B cell (primary cell): ENCODE data around the gene KRTAP9-8. TPM values are rescaled to one million over a fixed set of nuclear protein-coding genes. Genes with fewer than 3 reads are reported as not detected.
"Not testable (repeated sequence)": the region's sequence is repeated elsewhere in the genome, so short reads cannot be mapped to it uniquely, and the experiment has no call there.

Experiments used
- ATAC-seq: fragments of 200-7000 bp; cut with Tn5 transposase; one replicate; pipeline ENCODE4 v1.10.0; 2021; ENCODE audit warnings: low read depth, mild to moderate bottlenecking, moderate number of reproducible peaks, moderate library complexity
- CTCF ChIA-PET: fragments of 350-600 bp; sonication (Branson Sonifier 250); formaldehyde crosslinking; loops from one replicate; lab custom pipeline; 2021; ENCODE audit warnings: antibody characterized with exemption, inconsistent platforms; lab: Charles Lee
- POLR2A ChIA-PET: fragments of 350-600 bp; sonication (Branson Sonifier 250); formaldehyde crosslinking; loops from one replicate; lab custom pipeline; 2021; ENCODE audit warnings: antibody characterized with exemption; lab: Charles Lee
- DNase-seq: peaks from one replicate; pipeline ENCODE4 v3.0.0; 2013
- H2AFZ ChIP-seq: 2 replicates; pipeline ENCODE4 v1.6.1; 2012; ENCODE audit warnings: mild to moderate bottlenecking, low read depth, low read length; ENCODE audit not compliant: insufficient read depth, poor library complexity, severe bottlenecking
- H3K27ac ChIP-seq, 2 donors: 1 replicate in 1 of 2; 2 replicates in 1 of 2; pipeline ENCODE4 v1.5.1; 2012 to 2013; ENCODE audit warnings: low read length in 2 of 2, mild to moderate bottlenecking in 2 of 2, moderate library complexity in 1 of 2
- H3K27me3 ChIP-seq, 4 experiments: fragments of 200-600 bp in 1 of 4; sonication (generic) in 1 of 4; replicated peaks in 1 of 4; 1 replicate in 2 of 4; 2 replicates in 2 of 4; pipeline versions ENCODE4 v1.6.1 to v1.7.0; 2013 to 2016; ENCODE audit warnings: low read length in 3 of 4, mild to moderate bottlenecking in 2 of 4, mixed read lengths in 1 of 4, moderate library complexity in 1 of 4; ENCODE audit not compliant: insufficient read depth in 4 of 4, control insufficient read depth in 3 of 4; ENCODE audit errors: control extremely low read depth in 1 of 4
- H3K36me3 ChIP-seq, 2 experiments: replicated peaks in 1 of 2; 1 replicate in 1 of 2; 2 replicates in 1 of 2; pipeline versions ENCODE4 v1.6.1 to v1.7.1; 2013; ENCODE audit warnings: low read length in 1 of 2; ENCODE audit not compliant: insufficient read depth in 2 of 2, control insufficient read depth in 1 of 2; ENCODE audit errors: control extremely low read depth in 1 of 2, extremely low read depth in 1 of 2
- H3K4me1 ChIP-seq, 2 donors: fragments of 200-600 bp in 1 of 2; sonication (generic) in 1 of 2; 1 replicate in 1 of 2; 2 replicates in 1 of 2; pipeline versions ENCODE4 v1.5.1 to v1.6.1; 2013 to 2017; ENCODE audit warnings: low read length in 2 of 2; ENCODE audit not compliant: control insufficient read depth in 2 of 2, insufficient read depth in 2 of 2
- H3K4me2 ChIP-seq: replicated peaks from 2 replicates; pipeline ENCODE3; 2012; ENCODE audit warnings: mild to moderate bottlenecking, low read depth, low read length; ENCODE audit not compliant: poor library complexity, severe bottlenecking
- H3K4me3 ChIP-seq, 5 experiments: fragments of 200-600 bp in 1 of 5; sonication (generic) in 1 of 5; 1 replicate in 3 of 5; 2 replicates in 2 of 5; pipeline versions ENCODE4 v1.5.1 to v1.7.0; 2011 to 2016; ENCODE audit warnings: low read length in 4 of 5, mild to moderate bottlenecking in 4 of 5, low read depth in 2 of 5, control low read depth in 1 of 5, moderate library complexity in 1 of 5; ENCODE audit not compliant: insufficient read depth in 1 of 5; ENCODE audit errors: control extremely low read depth in 1 of 5, extremely low read depth in 1 of 5
- H3K79me2 ChIP-seq: fragments of 200-600 bp; sonication (generic); one replicate; pipeline ENCODE4 v1.6.0; 2016; ENCODE audit warnings: low read length; ENCODE audit not compliant: control insufficient read depth, insufficient read depth
- H3K9ac ChIP-seq: fragments of 200-600 bp; sonication (generic); 2 replicates; pipeline ENCODE4 v1.6.1; 2017; ENCODE audit warnings: mild to moderate bottlenecking, low read length, moderate library complexity
- H3K9me3 ChIP-seq, 3 donors: one replicate each; pipeline versions ENCODE4 v1.6.1 to v1.7.1; 2013; ENCODE audit warnings: low read length in 2 of 3; ENCODE audit not compliant: control insufficient read depth in 2 of 3, insufficient read depth in 1 of 3; ENCODE audit errors: control extremely low read depth in 1 of 3
- H4K20me1 ChIP-seq: 2 replicates; pipeline ENCODE4 v1.6.0; 2012; ENCODE audit warnings: mild to moderate bottlenecking, low read length; ENCODE audit not compliant: insufficient read depth, control insufficient read depth, poor library complexity, severe bottlenecking
- H3K27ac Mint-ChIP-seq: one replicate; pipeline ENCODE4 v1.8.0; 2021; ENCODE audit warnings: mixed read lengths
- H3K27me3 Mint-ChIP-seq: one replicate; pipeline ENCODE4 v1.8.0; 2021; ENCODE audit warnings: mixed read lengths
- H3K4me1 Mint-ChIP-seq: one replicate; pipeline ENCODE4 v1.8.0; 2021; ENCODE audit warnings: mixed read lengths
- H3K4me3 Mint-ChIP-seq: one replicate; pipeline ENCODE4 v1.8.0; 2021; ENCODE audit warnings: mixed read lengths
- H3K9me3 Mint-ChIP-seq: one replicate; pipeline ENCODE4 v1.8.0; 2022; ENCODE audit warnings: mixed read lengths; ENCODE audit not compliant: insufficient read depth
- CTCF ChIP-seq: fragments of 200-600 bp; IDR thresholded peaks from one replicate; pipeline ENCODE4 v1.8.0; 2022; ENCODE audit warnings: antibody characterized with exemption, mild to moderate bottlenecking
- EZH2 ChIP-seq: IDR thresholded peaks from 2 replicates; pipeline ENCODE4 v1.6.1; 2012; ENCODE audit warnings: borderline replicate concordance, low read depth, mild to moderate bottlenecking, moderate library complexity, low read length; ENCODE audit not compliant: insufficient read depth, poor library complexity, severe bottlenecking
- WGBS: methylation state at CpG from one replicate; pipeline ENCODE4 v1.1.5; 2013; ENCODE audit warnings: missing lambda C conversion rate; ENCODE audit not compliant: insufficient coverage; 5-methylcytosine and 5-hydroxymethylcytosine counted together
- intact Hi-C: fragments of 100-400 bp; cut with micrococcal nuclease; formaldehyde crosslinking; loops from one replicate; pipeline ENCODE4 v1.10.0; 2022
- polyA plus RNA-seq: library from polyadenylated mRNA; depleted of rRNA; stranded (reverse); fragments of >200 nt; gene quantifications from 2 replicates; pipeline ENCODE4 v1.2.3, GENCODE V29; 2012
- total RNA-seq, 2 donors: library from RNA; stranded (reverse); fragments of 120-200 nt in 1 of 2; gene quantifications; 1 replicate in 1 of 2; 2 replicates in 1 of 2; pipeline versions ENCODE4 v1.2.3 to v1.2.4, GENCODE V29; 2013 to 2022

Gene KRTAP9-8
- total and polyA plus RNA-seq, 2 donors (not counting 1 experiment from before 2014, with no cell fraction given) = not detected

GRCh38 chr17:41271323-41271722 is 33.5 kb downstream of the KRTAP9-8 start:
- H4K20me1 ChIP-seq, H3K27ac Mint-ChIP-seq, H3K4me1 Mint-ChIP-seq, H3K9ac ChIP-seq, POLR2A ChIA-PET, ATAC-seq, intact Hi-C loops, CTCF ChIA-PET, H3K9me3 ChIP-seq, H3K4me3 ChIP-seq, H3K9me3 Mint-ChIP-seq, H3K27me3 ChIP-seq, H3K36me3 ChIP-seq, DNase-seq, H3K4me2 ChIP-seq, H3K4me1 ChIP-seq, H3K27ac ChIP-seq, H2AFZ ChIP-seq, H3K79me2 ChIP-seq, H3K4me3 Mint-ChIP-seq: not testable (repeated sequence)
- H3K27me3 Mint-ChIP-seq = peaks cover 26% of the 10 kb centered on the region
- 80% methylated on average over 1 of the region's 1 CpG for WGBS

GRCh38 chr17:41271858-41272257 is 34.1 kb downstream of the KRTAP9-8 start:
- CTCF ChIA-PET = no interaction called here
- H3K27ac ChIP-seq = no peak overlapping the region

GRCh38 chr17:41275648-41276190 is 37.9 kb downstream of the KRTAP9-8 start, which contains the start of gene KRTAP9-7:
KRTAP9-7 (plus strand) TSS chr17:41275698; CDS start chr17:41275698, 0 bp downstream.
- H3K9me3 Mint-ChIP-seq, H3K4me3 ChIP-seq, H3K9ac ChIP-seq, H2AFZ ChIP-seq, H3K4me1 Mint-ChIP-seq, ATAC-seq, H3K79me2 ChIP-seq, H4K20me1 ChIP-seq, H3K27ac ChIP-seq, H3K27ac Mint-ChIP-seq, H3K27me3 ChIP-seq, CTCF ChIA-PET, H3K4me1 ChIP-seq, DNase-seq, H3K9me3 ChIP-seq, POLR2A ChIA-PET, H3K4me3 Mint-ChIP-seq, H3K36me3 ChIP-seq, H3K4me2 ChIP-seq: not testable (repeated sequence)
- WGBS = 84% methylated on average over 3 of the region's 3 CpGs
- intact Hi-C loops = loop anchor here (1.0 kb wide), 1 partner anchor 11 kb away; no protein-coding TSS in a partner anchor
- H3K27me3 Mint-ChIP-seq = peaks cover 47% of the 10 kb centered on the region

More at GRCh38 chr17:41271858-41272257, 34.1 kb downstream of the KRTAP9-8 start:
- Mint-ChIP-seq H3K4me1 (no peaks in the 10 kb centered on the region), H3K27me3 (peaks cover 28% of the 10 kb centered on the region), H3K4me3 (no peak overlapping the region), H3K9me3 (no peaks in the 10 kb centered on the region), H3K27ac (no peak overlapping the region)
- Histone ChIP-seq H3K4me2 (no peak overlapping the region), H3K27me3 (peaks cover 0 to 6% (median 2%) of the 10 kb centered on the region in 4 experiments), H3K9me3 (no peaks in the 10 kb centered on the region), H3K4me1 (no peaks in the 10 kb centered on the region), H4K20me1 (no peaks in the 10 kb centered on the region), H3K36me3 (no peaks in the 10 kb centered on the region), H3K4me3 (no peak overlapping the region), H2AFZ (no peak overlapping the region), H3K9ac (no peak overlapping the region), H3K79me2 (no peaks in the 10 kb centered on the region)
- WGBS = no CpG with 5 or more reads among the region's 1 CpG
- intact Hi-C loops = no loop called here
- TF ChIP-seq EZH2 (no peak), CTCF (no peak)
- POLR2A ChIA-PET = no interaction called here
- DNase-seq (no peak), ATAC-seq (no peak)
